OCI-LY3 (cell line): Measurements from ENCODE around the gene ZEB2.

Experiments used
- H2AFZ ChIP-seq: fragments of 200-600, 300-600 bp; shearing (Covaris generic); 2 replicates; pipeline ENCODE4 v1.6.0; 2014; ENCODE audit warnings: antibody characterized with exemption, low read depth, low read length
- H3K27ac ChIP-seq: fragments of 200-600, 300-600 bp; sonication (generic); 2 replicates; pipeline ENCODE4 v1.5.1; 2014; ENCODE audit warnings: mild to moderate bottlenecking, low read length, moderate library complexity, mixed read lengths
- H3K27me3 ChIP-seq: fragments of 200-600, 300-600 bp; sonication (generic); 2 replicates; pipeline ENCODE4 v1.6.1; 2014; ENCODE audit warnings: low read depth, low read length, mixed read lengths
- H3K36me3 ChIP-seq: fragments of 200-600, 300-600 bp; sonication (generic); replicated peaks from 2 replicates; pipeline ENCODE3; 2014; ENCODE audit warnings: low read depth, low read length, mixed read lengths
- H3K4me1 ChIP-seq: fragments of 300-600, 200-600 bp; sonication (generic); 2 replicates; pipeline ENCODE4 v1.6.1; 2014; ENCODE audit warnings: low read length, mixed read lengths
- H3K4me2 ChIP-seq: fragments of 200-600, 300-600 bp; sonication (generic); 2 replicates; pipeline ENCODE4 v1.6.1; 2014; ENCODE audit warnings: low read length, mixed read lengths
- H3K4me3 ChIP-seq: fragments of 300-600, 200-600 bp; sonication (generic); 2 replicates; pipeline ENCODE4 v1.5.1; 2014; ENCODE audit warnings: antibody characterized with exemption, mild to moderate bottlenecking, low read length, moderate library complexity
- H3K79me2 ChIP-seq: fragments of 300-600, 200-600 bp; shearing (Covaris generic); 2 replicates; pipeline ENCODE4 v1.6.1; 2014; ENCODE audit warnings: mild to moderate bottlenecking, low read length, mixed read lengths
- H3K9ac ChIP-seq: fragments of 300-600, 200-600 bp; shearing (Covaris generic); 2 replicates; pipeline ENCODE4 v1.6.0; 2014; ENCODE audit warnings: mild to moderate bottlenecking, low read length, moderate library complexity
- H3K9me3 ChIP-seq: fragments of 200-600, 300-600 bp; shearing (Covaris generic); 2 replicates; pipeline ENCODE4 v1.6.1; 2014; ENCODE audit warnings: low read length, mixed read lengths; ENCODE audit not compliant: insufficient read depth
- H4K20me1 ChIP-seq: fragments of 200-600, 300-600 bp; sonication (generic); 2 replicates; pipeline ENCODE4 v1.6.1; 2016; ENCODE audit warnings: low read length, mixed read lengths; ENCODE audit not compliant: insufficient read depth
- EZH2phosphoT487 ChIP-seq: fragments of 200-600 bp; shearing (Covaris generic); IDR thresholded peaks from 2 replicates; pipeline ENCODE4 v1.6.1; 2018; ENCODE audit warnings: antibody characterized with exemption, mixed run types, low read depth
- TF ChIP-seq, protein P1 (sequence below): fragments of 200-600, 300-600 bp; sonication (generic); IDR thresholded peaks from 2 replicates; pipeline ENCODE4 v1.5.1; 2014; ENCODE audit warnings: antibody characterized with exemption, low read length, low read depth

ZEB2 gene

DNA sequence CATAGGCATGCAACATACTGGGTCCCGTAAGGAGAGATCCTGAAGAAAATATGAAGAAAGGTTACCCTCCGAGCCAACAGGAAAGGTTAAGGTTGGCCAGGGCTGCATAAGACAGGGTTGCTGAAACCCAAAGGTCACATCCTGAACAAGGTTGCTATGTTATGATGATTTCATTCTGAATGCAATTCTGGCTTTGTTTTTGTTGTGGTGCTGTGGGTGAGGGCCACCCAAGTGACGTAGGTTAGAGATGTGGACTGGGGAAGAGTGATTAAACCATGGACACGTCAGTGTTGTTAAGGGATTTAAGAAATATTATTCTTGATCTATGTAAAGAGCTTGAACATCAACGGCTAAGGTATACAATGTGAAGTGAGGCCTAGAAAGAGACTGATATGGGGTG, 60.0 kb downstream of the ZEB2 start:
- H3K9me3 ChIP-seq: no peaks in the 10 kb centered on the region
- no peaks in the 10 kb centered on the region for H3K27me3 ChIP-seq
- H3K4me2 ChIP-seq: no peak overlapping the region
- no peaks in the 10 kb centered on the region for H3K79me2 ChIP-seq
- no peak overlapping the region for H3K9ac ChIP-seq
- H3K36me3 ChIP-seq: peaks cover 2% of the 10 kb centered on the region
- TF ChIP-seq EZH2phosphoT487: no peak
- TF ChIP-seq, protein P1, sequence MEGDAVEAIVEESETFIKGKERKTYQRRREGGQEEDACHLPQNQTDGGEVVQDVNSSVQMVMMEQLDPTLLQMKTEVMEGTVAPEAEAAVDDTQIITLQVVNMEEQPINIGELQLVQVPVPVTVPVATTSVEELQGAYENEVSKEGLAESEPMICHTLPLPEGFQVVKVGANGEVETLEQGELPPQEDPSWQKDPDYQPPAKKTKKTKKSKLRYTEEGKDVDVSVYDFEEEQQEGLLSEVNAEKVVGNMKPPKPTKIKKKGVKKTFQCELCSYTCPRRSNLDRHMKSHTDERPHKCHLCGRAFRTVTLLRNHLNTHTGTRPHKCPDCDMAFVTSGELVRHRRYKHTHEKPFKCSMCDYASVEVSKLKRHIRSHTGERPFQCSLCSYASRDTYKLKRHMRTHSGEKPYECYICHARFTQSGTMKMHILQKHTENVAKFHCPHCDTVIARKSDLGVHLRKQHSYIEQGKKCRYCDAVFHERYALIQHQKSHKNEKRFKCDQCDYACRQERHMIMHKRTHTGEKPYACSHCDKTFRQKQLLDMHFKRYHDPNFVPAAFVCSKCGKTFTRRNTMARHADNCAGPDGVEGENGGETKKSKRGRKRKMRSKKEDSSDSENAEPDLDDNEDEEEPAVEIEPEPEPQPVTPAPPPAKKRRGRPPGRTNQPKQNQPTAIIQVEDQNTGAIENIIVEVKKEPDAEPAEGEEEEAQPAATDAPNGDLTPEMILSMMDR: no peak
- H4K20me1 ChIP-seq: peaks cover 4% of the 10 kb centered on the region; the same call in 1 of the 2 replicates
- H3K4me3 ChIP-seq: no peak overlapping the region
- no peak overlapping the region for H3K27ac ChIP-seq
- H2AFZ ChIP-seq: no peak overlapping the region
- peaks cover 49% of the 10 kb centered on the region for H3K4me1 ChIP-seq

DNA sequence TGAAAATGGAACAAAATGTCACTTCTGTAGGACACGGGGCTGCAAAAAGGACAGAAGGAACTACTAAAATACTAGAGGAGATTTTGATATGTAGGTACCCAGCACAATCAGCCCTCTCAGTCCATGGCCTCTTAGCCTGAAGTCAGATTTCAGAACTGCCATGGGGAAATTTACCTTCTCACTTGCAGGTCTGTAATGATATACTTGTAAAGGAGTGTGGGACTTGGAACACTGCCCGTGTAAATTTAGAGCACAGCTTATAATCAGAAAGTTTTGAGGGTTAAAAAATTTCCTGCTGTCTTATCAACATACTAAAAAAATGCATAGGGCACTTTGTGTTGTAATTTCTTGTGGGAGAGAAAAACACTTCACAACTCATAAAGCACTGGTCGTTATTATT, 60.6 kb downstream of the ZEB2 start:
- Histone ChIP-seq H3K4me3 (no peak overlapping the region), H3K27me3 (no peaks in the 10 kb centered on the region), H3K9me3 (no peaks in the 10 kb centered on the region), H4K20me1 (peaks cover 4% of the 10 kb centered on the region; the same call in 1 of the 2 replicates), H3K36me3 (peaks cover 2% of the 10 kb centered on the region), H3K9ac (no peak overlapping the region), H3K27ac (no peak overlapping the region), H3K79me2 (no peaks in the 10 kb centered on the region), H2AFZ (no peak overlapping the region), H3K4me1 (peaks cover 54% of the 10 kb centered on the region), H3K4me2 (peak overlapping the region; percentile 80)
- TF ChIP-seq, protein P1: no peak
- no peak for TF ChIP-seq EZH2phosphoT487

DNA sequence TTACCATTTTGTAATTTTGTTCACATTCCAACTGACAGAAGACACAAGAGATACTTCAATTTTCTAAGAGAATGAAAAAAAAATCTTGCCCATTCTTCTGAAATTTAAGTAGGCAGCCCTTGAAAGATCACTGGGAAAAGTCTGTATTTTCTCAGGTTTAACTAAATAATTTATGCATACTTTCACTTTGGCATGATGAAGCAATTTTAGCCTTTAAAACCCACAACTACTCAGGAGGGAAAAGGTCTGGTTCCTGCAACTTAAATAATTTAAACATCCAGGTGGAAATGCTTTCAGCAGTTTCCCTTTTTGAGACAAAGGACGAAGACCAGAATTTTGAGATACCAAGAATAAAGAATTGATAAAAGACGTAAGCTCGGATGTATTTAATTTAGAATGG, 61.4 kb downstream of the ZEB2 start:
- Histone ChIP-seq H3K4me1 (peaks cover 61% of the 10 kb centered on the region), H3K4me2 (peak overlapping the region; percentile 80), H3K9me3 (no peaks in the 10 kb centered on the region), H2AFZ (no peak overlapping the region), H3K4me3 (peak overlapping the region; percentile 52), H3K27ac (no peak overlapping the region), H3K27me3 (no peaks in the 10 kb centered on the region), H3K9ac (no peak overlapping the region), H3K36me3 (no peaks in the 10 kb centered on the region), H4K20me1 (peaks cover 4% of the 10 kb centered on the region; the same call in 1 of the 2 replicates), H3K79me2 (0 out of 2 replicates have a peak, but pooled peaks cover under 1% of the 10 kb centered on the region)
- TF ChIP-seq, protein P1: no peak
- no peak for TF ChIP-seq EZH2phosphoT487

DNA sequence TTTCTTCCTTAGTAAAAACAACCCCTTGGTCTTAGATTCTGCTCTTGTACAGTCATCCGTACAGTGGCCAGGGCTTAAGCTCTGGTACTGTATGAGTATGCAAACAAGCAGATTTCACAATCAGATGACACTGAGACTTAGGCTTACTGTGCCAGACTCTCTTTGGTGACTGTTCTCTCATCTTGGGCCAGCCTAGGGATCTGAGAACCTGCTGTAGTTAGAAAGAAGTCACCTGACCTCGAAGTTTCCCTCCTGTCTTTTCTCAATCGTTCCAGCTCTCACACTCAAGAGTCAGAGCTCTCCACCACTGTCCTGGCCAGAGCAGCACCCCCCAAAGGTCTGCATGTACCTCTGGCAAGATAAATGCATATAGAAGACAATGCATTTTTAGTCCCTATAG, 63.2 kb downstream of the ZEB2 start:
- Histone ChIP-seq H3K4me1 (peaks cover 63% of the 10 kb centered on the region), H3K4me2 (peak overlapping the region; percentile 79), H4K20me1 (peaks cover 4% of the 10 kb centered on the region; the same call in 1 of the 2 replicates), H3K9ac (peak overlapping the region; percentile 1; the same call in 1 of the 2 replicates), H3K27ac (no peak overlapping the region), H2AFZ (no peak overlapping the region), H3K4me3 (peak overlapping the region; percentile 18; the same call in 1 of the 2 replicates), H3K9me3 (no peaks in the 10 kb centered on the region), H3K79me2 (peaks cover 5% of the 10 kb centered on the region; the same call in 1 of the 2 replicates), H3K36me3 (no peaks in the 10 kb centered on the region), H3K27me3 (no peaks in the 10 kb centered on the region)
- no peak for TF ChIP-seq EZH2phosphoT487
- TF ChIP-seq, protein P1: no peak
